HG03025 (cell line): ENCODE results near the gene TMEM163.
"Not testable (repeated sequence)": the region's sequence is repeated elsewhere in the genome, so short reads cannot be mapped to it uniquely, and the experiment has no call there.

Experiments
- ATAC-seq: cut with Tn5 transposase; IDR thresholded peaks from one replicate; pipeline ENCODE4 v1.9.1; 2021; ENCODE audit warnings: mild to moderate bottlenecking, moderate library complexity; ENCODE audit not compliant: unreplicated experiment, low FRiP score

The TMEM163 gene

GRCh38 chr2:134625311-134625710, 93.5 kb downstream of the TMEM163 start:
- no peak for ATAC-seq

GRCh38 chr2:134623796-134624195, 95.0 kb downstream of the TMEM163 start:
- ATAC-seq = peak; percentile 74

GRCh38 chr2:134623046-134623445, 95.8 kb downstream of the TMEM163 start:
- no peak for ATAC-seq

- no peak for ATAC-seq
Observed at GRCh38 chr2:134621939-134622705, 96.7 kb downstream of the TMEM163 start.

- no peak for ATAC-seq
Observed at GRCh38 chr2:134619250-134619649, 99.5 kb downstream of the TMEM163 start.

- ATAC-seq = not testable (repeated sequence)
Observed at GRCh38 chr2:134615480-134615879, 103.3 kb downstream of the TMEM163 start.

- no peak for ATAC-seq
Observed at GRCh38 chr2:134611316-134611715, 107.5 kb downstream of the TMEM163 start.

GRCh38 chr2:134610871-134611270, 107.9 kb downstream of the TMEM163 start:
- no peak for ATAC-seq

GRCh38 chr2:134609924-134610513, 108.8 kb downstream of the TMEM163 start:
- no peak for ATAC-seq

GRCh38 chr2:134603966-134604365, 114.8 kb downstream of the TMEM163 start:
- ATAC-seq = no peak

GRCh38 chr2:134602666-134603065, 116.1 kb downstream of the TMEM163 start:
- no peak for ATAC-seq

- no peak for ATAC-seq
Observed at GRCh38 chr2:134601264-134601663, 117.5 kb downstream of the TMEM163 start.

GRCh38 chr2:134600208-134600607, 118.6 kb downstream of the TMEM163 start:
- ATAC-seq = no peak

GRCh38 chr2:134599236-134599635, 119.6 kb downstream of the TMEM163 start:
- no peak for ATAC-seq

GRCh38 chr2:134594399-134594798, 124.4 kb downstream of the TMEM163 start:
- no peak for ATAC-seq

- no peak for ATAC-seq
Observed at GRCh38 chr2:134593519-134593918, 125.3 kb downstream of the TMEM163 start.

GRCh38 chr2:134592377-134592776, 126.4 kb downstream of the TMEM163 start:
- ATAC-seq = no peak

- no peak for ATAC-seq
Observed at GRCh38 chr2:134591526-134591925, 127.3 kb downstream of the TMEM163 start.

- no peak for ATAC-seq
Observed at GRCh38 chr2:134590679-134591078, 128.1 kb downstream of the TMEM163 start.

- not testable (repeated sequence) for ATAC-seq
Observed at GRCh38 chr2:134589171-134590083, 129.4 kb downstream of the TMEM163 start.

- no peak for ATAC-seq
Observed at GRCh38 chr2:134588556-134588955, 130.2 kb downstream of the TMEM163 start.
